ENCODE data around the gene MYBPC3.

Gene MYBPC3

DNA sequence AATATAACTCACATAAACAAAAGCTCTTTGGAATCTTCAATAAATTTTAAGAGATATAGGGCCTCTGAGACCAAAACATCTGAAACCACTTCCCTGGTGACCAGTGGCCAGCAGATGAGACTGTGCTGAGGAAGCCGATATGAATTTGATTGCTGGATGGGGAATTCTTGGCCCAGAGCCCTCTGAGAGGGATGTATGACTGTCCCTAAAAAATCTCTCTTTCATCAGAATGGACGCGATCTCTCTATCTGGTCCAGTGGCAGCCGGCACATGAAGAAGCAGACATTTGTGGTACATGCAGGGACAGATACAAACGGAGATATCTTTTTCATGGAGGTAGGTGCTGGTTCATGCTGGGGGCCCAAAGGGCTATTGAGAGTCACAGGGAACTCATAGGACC, 37.5 kb downstream of the MYBPC3 start:
- DNase-seq: peak; percentile 21

DNA sequence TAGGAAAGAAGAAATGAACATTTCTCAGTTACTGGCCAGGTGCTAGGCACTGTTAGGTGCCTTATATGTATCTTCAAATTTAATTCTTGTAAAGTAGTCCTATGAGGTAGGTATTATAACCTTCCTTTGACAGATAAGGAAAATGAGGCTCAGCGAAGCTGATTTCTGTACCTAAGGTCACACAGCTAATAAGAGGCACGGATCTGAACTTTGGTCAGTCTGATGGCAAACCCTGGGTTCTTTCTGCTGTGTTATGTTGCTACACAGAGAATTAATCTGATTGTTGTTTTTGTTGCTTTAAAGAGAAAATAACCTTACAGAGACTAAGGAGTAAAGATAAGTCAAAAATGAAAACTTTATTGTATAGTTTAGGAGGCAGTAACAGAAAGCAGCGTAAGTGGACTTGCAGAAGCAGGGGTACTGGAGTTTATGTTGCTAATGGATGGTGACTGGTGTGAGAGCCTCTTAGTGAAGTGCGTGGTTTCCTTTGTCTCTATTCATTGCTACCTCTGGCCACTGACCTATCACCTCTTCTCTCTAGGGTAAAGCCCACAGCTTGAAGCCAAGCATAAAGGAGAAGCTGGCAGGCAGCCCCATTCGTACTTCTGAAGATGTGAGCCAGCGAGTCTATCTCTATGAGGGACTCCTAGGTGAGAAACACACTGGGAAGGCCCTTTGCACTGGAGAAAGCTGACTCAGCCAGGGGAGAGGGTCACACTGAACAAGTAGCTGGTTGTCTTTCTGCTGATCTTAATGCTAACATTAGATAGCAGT, 44.3 kb downstream of the MYBPC3 start:
- no peak for DNase-seq

DNA sequence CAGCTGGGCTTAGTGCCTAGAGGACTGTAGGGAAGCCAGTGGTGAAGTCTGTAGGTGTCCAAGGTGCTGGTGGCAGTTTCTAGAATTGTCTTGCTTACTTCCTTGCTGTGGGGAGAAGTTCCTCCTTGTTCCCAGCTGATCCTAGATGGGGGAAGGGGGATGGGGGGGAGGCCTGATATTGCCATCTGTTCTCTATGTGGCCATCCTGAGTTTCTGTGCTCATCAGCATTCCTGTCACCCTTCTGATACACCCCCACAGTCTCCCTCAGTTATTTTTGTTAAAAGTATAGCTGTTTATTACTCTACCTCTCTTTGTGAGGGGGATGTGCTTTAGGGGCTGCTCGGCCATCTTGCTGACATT, 46.0 kb downstream of the MYBPC3 start:
- no peak for DNase-seq

DNA sequence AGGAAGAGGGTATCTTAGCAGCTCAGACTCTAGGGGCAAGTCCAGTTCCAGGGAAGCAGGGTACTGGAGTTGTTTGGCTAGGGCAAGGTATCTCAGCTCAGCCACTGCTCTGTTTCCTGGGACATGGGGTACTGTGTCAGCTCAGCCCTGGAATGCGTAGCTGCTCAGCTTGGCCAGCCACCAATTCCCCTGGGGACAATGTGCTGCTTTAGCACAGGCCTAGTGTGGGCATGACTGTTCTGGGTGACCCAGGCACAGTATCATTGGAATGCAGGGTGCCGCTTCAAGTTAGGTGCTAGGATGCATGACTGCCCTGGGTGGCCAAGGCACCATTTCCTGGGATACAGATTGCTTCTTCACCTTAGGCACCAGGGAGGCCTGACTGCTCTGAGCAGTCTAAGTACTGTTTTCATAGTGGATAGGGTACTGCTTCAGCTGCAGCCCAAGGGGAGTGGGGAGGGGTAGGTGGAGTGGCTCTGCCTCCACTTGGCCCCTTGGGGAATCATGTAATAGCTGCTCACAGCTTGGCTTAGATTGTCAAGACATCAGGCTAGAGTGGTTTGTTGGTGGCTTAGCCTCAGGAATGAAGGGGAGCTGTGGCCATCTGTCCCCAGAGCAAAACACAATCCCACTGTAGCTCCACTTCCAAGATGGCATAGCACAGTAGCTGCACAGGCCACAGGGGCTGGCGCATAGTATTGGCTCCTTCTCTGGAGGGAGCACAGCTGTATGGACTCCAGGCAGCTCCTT, 46.6 kb downstream of the MYBPC3 start:
- no peak for DNase-seq

DNA sequence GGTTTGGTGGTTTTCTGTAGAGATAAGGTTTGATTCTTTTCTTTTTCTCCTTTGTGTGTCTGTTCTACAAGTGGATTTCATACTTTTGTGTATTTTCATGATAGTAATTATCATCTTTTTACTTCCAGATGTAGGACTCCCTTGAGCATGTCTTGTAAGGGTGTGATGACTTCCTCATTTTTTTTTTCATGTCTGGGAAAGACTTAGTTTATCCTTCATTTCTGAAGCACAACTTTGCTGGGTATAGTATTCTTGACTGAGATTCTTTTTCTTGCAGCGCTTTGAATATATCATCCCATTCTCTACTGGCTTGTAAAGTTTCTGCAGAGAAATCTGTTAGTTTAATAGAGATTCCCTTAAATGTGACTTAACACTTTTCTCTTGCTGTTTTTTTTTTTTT, 49.6 kb downstream of the MYBPC3 start:
- no peak for DNase-seq

DNA sequence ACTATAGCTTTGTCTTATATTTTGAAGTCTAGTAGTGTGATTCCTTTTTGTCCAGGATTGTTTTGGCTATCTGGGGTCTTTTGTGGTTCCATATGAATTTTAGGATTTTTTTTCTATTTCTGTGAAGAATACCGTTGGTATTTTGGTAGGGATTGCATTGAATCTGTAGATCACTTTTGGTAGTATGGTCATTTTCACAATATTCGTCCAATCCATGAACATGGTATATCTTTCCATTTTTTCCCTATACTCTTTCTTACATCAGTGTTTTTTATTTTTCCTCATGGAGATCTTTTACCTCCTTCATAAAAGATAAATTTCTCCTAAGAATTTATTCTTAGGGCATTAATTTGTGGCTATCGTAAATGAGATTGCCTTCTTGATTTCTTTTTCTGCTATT, 53.4 kb downstream of the MYBPC3 start:
- no peak for DNase-seq

DNA sequence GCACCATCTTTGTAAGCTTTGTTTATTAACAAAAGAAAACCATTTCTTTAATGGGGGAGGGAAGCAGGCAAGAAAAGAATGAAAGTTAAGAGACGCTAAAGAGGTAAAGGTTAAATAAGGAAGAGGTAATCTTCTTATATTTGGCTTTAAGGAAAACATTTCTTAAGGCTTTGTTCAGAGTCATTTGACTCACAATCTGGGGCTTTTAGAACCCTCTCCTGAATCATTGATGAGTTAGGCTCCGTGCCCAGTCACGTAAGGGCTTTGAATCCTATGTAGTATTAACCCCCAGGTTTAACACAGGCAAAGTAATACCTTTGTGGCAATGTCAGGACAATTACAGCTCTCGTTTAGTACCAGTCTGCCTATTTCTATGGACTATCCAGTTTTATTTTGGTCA, 56.5 kb downstream of the MYBPC3 start:
- DNase-seq: no peak

DNA sequence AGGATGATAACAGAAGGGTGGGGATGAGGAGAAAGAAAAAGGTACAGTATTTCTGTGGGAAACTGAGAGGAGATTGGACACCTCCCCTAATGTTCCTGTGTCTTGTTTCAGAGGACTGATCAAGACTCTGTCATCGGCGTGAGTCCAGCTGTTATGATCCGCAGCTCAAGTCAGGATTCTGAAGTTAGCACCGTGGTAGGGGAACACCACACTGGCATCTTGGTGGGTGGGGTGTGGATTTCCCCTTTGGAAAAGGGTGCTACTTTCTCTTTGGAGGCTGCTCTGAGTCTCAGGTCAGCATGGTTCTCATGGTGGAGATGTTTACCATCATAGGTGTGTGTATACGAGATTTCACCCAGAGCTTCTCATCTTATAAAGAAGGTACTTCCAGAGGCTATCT, 57.1 kb downstream of the MYBPC3 start:
- DNase-seq: no peak

DNA sequence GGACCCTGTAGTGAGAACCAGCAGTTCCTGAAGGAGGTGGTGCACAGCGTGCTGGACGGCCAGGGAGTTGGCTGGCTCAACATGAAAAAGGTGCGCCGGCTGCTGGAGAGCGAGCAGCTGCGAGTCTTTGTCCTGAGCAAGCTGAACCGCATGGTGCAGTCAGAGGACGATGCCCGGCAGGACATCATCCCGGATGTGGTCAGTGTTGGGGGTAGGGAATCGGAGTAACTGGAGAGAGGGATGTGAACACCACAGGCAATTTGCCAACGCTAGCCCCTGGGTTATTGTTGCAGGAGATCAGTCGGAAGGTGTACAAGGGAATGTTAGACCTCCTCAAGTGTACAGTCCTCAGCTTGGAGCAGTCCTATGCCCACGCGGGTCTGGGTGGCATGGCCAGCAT, 62.6 kb downstream of the MYBPC3 start:
- no peak for DNase-seq

DNA sequence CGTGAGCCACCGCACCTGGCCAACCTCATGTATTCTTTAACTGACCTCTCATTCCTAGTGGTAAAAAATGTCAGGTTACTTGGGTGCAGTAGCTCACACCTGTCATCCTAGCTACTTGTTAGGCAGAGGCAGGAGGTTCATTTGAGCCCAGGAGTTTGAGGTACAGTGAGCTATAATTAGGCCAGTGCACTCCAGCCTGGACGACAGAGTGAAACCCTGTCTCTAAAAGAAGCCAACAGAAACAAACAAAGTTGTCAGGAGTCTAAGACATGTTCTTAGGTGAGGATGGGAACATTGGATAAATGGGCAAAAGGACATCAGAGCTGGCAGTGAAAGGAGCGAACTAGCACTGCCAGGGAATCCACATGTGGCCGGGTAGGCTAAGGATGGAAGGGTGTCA, 64.4 kb downstream of the MYBPC3 start:
- DNase-seq: no peak

DNA sequence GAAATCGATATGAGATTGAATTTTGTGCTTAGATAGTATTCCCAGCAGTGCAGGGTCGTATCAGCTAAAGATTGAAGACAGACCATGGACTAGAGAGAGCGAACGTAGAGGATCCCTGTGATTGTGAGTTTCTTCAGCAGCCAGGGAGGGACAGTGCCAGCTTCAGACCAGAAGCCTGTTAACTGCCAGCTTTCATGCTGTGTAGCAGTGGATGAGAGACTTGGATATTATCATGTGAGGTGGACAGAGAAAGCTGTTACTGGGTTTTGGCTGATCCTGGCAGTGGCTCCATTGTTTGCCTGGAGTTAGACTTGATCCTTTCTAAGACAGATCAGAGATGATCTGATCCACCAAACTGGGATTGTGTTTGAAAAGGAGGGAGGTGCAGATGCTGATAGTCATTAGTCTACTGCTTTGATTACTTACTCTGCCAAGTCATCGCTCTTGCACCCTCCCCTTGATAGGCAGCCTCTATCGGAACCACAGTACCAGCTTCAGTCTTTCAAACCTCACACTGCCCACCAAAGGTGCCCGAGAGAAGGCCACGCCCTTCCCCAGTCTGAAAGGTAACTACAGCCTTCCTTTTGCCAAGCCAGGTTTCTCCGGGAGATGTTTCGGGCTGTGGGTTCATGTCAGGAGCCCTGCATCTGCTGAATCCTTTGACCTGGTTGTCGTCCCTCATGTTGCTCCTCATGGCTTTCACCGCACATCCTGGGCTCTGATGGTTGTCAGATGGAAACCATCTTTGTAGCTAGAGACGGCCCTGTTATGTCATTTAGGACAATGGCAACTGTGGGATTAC, 66.3 kb downstream of the MYBPC3 start:
- no peak for DNase-seq

DNA sequence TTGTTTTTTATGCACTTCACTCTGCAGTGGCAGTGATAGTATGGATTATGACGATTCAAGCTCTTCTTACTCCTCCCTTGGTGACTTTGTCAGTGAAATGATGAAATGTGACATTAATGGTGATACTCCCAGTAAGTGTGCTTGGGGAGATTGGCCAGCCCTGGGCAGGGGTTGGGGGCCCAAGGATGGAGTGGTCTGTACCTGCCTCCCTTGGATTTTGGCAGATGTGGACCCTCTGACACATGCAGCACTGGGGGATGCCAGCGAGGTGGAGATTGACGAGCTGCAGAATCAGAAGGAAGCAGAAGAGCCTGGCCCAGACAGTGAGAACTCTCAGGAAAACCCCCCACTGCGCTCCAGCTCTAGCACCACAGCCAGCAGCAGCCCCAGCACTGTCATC, 68.4 kb downstream of the MYBPC3 start:
- no peak for DNase-seq

DNA sequence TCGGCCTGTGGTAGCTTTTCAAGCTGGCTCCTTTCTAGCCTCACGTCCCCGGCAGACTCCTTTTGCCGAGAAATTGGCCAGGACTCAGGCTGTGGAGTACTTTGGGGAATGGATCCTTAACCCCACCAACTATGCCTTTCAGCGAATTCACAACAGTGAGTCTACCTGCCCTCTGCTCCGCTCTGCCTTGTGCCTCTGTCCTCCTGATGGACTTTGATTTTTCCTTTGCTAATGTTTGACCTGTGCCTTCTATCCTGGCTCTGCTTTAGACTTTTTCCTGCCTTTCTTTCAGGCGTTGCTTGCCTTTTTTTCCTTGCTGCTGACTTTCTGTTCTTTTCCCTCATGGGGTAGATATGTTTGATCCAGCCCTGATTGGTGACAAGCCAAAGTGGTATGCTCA, 70.0 kb downstream of the MYBPC3 start:
- no peak for DNase-seq

Data from fibroblast of upper back skin (primary cell).